Glutamatergic neuron (in vitro differentiated cells): ENCODE measurements around the gene KCNN1. TPM values are rescaled to one million over a fixed set of nuclear protein-coding genes. Genes with fewer than 3 reads are reported as not detected.

Experiments used
- DNase-seq: peaks from one replicate; pipeline ENCODE4 v3.0.0; 2022
- H3K27ac Mint-ChIP-seq: one replicate; pipeline ENCODE4 v1.8.0; 2020; ENCODE audit warnings: mild to moderate bottlenecking, mixed read lengths, inconsistent platforms; ENCODE audit not compliant: unreplicated experiment
- H3K27me3 Mint-ChIP-seq: one replicate; pipeline ENCODE4 v1.8.0; 2020; ENCODE audit warnings: mild to moderate bottlenecking, moderate library complexity, mixed read lengths, inconsistent platforms; ENCODE audit not compliant: unreplicated experiment
- H3K36me3 Mint-ChIP-seq: one replicate; pipeline ENCODE4 v1.8.0; 2020; ENCODE audit warnings: mild to moderate bottlenecking, mixed read lengths, inconsistent platforms; ENCODE audit not compliant: unreplicated experiment
- H3K4me1 Mint-ChIP-seq: one replicate; pipeline ENCODE4 v1.8.0; 2020; ENCODE audit warnings: mild to moderate bottlenecking, low read depth, mixed read lengths, inconsistent platforms; ENCODE audit not compliant: unreplicated experiment
- H3K4me3 Mint-ChIP-seq: one replicate; pipeline ENCODE4 v1.8.0; 2020; ENCODE audit warnings: mild to moderate bottlenecking, mixed read lengths, inconsistent platforms; ENCODE audit not compliant: unreplicated experiment
- H3K9me3 Mint-ChIP-seq: one replicate; pipeline ENCODE4 v1.8.0; 2020; ENCODE audit warnings: mild to moderate bottlenecking, moderate library complexity, mixed read lengths, inconsistent platforms; ENCODE audit not compliant: unreplicated experiment
- total RNA-seq: library from RNA; stranded (reverse); fragmentation: NEBNext Ultra II Directional; extraction: Animal tissue kit (Norgen Biotek cat#: 25700); gene quantifications from one replicate; pipeline ENCODE4 v1.2.1, GENCODE V29; 2021; ENCODE audit not compliant: unreplicated experiment
- TF ChIP-seq, protein P1 (sequence below): fragments of 200-600 bp; sonication (generic); IDR thresholded peaks from one replicate; pipeline ENCODE4 v1.5.0; 2021; ENCODE audit not compliant: partially characterized antibody, unreplicated experiment

The KCNN1 gene
- total RNA-seq, 1 donor from 2014 or later: 91.1 TPM

- Mint-ChIP-seq H3K36me3 (no peaks in the 10 kb centered on the region), H3K4me3 (peak within 1 kb of the TSS; percentile 94), H3K4me1 (no peaks in the 10 kb centered on the region), H3K9me3 (peaks cover 6% of the 10 kb centered on the region), H3K27ac (no peak within 1 kb of the TSS), H3K27me3 (peaks cover 1% of the 10 kb centered on the region)
- peak; percentile 88 for DNase-seq
- TF ChIP-seq, protein P1, sequence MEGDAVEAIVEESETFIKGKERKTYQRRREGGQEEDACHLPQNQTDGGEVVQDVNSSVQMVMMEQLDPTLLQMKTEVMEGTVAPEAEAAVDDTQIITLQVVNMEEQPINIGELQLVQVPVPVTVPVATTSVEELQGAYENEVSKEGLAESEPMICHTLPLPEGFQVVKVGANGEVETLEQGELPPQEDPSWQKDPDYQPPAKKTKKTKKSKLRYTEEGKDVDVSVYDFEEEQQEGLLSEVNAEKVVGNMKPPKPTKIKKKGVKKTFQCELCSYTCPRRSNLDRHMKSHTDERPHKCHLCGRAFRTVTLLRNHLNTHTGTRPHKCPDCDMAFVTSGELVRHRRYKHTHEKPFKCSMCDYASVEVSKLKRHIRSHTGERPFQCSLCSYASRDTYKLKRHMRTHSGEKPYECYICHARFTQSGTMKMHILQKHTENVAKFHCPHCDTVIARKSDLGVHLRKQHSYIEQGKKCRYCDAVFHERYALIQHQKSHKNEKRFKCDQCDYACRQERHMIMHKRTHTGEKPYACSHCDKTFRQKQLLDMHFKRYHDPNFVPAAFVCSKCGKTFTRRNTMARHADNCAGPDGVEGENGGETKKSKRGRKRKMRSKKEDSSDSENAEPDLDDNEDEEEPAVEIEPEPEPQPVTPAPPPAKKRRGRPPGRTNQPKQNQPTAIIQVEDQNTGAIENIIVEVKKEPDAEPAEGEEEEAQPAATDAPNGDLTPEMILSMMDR: no peak
Measured at GRCh38 chr19:18007917-18008673, 41.2 kb downstream of the KCNN1 start, which contains the start of gene ARRDC2. ARRDC2 (plus strand) TSS chr19:18008170; CDS start chr19:18008311, 141 bp downstream.

DNA sequence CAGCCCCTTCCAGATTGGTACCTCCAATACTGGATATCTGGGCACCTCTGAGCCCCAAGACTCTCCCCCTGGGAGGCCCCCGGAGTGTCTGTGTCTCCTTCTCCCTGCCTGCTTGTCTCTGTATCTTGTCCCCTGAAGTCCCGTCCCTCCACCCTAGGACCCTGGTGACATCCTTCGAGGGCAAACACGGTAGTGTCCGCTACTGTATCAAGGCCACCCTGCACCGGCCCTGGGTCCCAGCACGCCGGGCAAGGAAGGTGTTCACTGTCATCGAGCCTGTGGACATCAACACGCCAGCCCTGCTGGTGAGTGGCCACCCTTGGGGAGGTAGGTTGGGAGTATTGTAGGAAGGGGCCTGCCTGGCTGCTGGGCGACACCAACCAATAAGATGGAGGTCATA is 41.9 kb downstream of the KCNN1 start:
- Mint-ChIP-seq H3K27me3 (peaks cover 1% of the 10 kb centered on the region), H3K27ac (no peak overlapping the region), H3K4me3 (peak overlapping the region; percentile 34), H3K4me1 (no peaks in the 10 kb centered on the region), H3K36me3 (no peaks in the 10 kb centered on the region), H3K9me3 (peaks cover 6% of the 10 kb centered on the region)
- no peak for DNase-seq
- TF ChIP-seq, protein P1: no peak

DNA sequence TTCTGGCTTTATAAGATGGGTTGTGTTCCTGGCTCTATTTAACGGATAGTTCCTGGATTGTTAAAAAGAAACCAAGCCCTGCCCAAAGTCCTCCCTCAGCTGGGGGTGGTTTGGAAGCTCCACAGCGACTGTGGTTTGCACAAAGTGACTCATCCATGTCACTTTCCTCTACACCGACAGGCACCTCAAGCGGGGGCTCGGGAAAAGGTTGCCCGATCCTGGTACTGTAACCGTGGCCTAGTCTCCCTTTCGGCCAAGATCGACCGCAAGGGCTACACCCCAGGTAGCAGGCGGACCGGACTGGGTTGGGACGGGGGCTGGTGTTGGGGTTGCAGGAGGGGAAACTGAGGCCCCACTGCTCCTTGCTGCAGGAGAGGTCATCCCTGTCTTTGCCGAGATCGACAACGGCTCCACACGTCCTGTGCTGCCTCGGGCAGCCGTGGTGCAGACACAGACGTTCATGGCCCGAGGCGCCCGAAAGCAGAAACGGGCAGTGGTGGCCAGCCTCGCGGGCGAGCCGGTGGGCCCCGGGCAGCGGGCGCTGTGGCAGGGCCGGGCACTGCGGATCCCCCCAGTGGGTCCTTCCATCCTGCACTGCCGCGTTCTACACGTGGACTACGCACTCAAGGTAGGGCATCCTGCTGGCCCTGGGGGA is 42.6 kb downstream of the KCNN1 start:
- Mint-ChIP-seq H3K27ac (no peak overlapping the region), H3K9me3 (peaks cover 6% of the 10 kb centered on the region)
- DNase-seq: no peak

DNA sequence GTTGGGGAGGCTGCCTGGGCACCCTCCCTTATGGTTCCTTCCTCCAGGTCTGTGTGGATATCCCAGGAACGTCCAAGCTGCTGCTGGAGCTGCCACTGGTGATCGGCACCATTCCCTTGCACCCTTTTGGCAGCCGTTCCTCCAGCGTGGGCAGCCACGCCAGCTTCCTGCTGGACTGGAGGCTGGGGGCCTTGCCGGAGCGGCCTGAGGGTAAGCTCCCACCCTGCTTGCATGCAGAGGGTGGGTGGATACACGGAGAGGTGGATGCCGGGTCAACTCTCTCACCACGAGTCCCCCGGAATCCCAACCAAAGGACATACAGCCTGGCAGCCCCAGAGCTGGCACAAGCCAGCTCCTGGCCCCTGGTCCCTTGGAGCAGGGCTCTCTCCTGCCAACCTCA is 43.2 kb downstream of the KCNN1 start:
- Mint-ChIP-seq H3K36me3 (no peaks in the 10 kb centered on the region), H3K4me3 (no peak overlapping the region), H3K27ac (no peak overlapping the region), H3K4me1 (no peaks in the 10 kb centered on the region), H3K9me3 (peaks cover 6% of the 10 kb centered on the region), H3K27me3 (peaks cover 2% of the 10 kb centered on the region)
- no peak for DNase-seq
- TF ChIP-seq, protein P1: no peak

More for the DNA sequence above, 42.6 kb downstream of the KCNN1 start:
- no peaks in the 10 kb centered on the region for H3K36me3 Mint-ChIP-seq
- peaks cover 1% of the 10 kb centered on the region for H3K27me3 Mint-ChIP-seq
- TF ChIP-seq, protein P1: no peak
- no peaks in the 10 kb centered on the region for H3K4me1 Mint-ChIP-seq
- no peak overlapping the region for H3K4me3 Mint-ChIP-seq
